Stimulated activated CD8-positive, alpha-beta memory T cell treated with anti-CD3 and anti-CD28 coated beads, Interleukin-2, amount 100 ng/mL, for 48 hours (primary cell): Measurements from ENCODE around the gene IL25.
"Not testable (repeated sequence)": the region's sequence is repeated elsewhere in the genome, so short reads cannot be mapped to it uniquely, and the experiment has no call there.

Source experiments
- DNase-seq, 2 donors: peaks; one replicate each; pipeline ENCODE4 v3.0.0-alpha.2; 2020; ENCODE audit warnings: low read depth in 2 of 2

IL25 gene

GRCh38 chr14:23388996-23389395 lies 16.4 kb downstream of the IL25 start:
- no peak for DNase-seq

GRCh38 chr14:23389396-23389795 lies 16.8 kb downstream of the IL25 start:
- DNase-seq, result no peak

- DNase-seq, result not testable (repeated sequence)
Observed at GRCh38 chr14:23389871-23390270, 17.3 kb downstream of the IL25 start.

GRCh38 chr14:23392613-23393012 lies 20.0 kb downstream of the IL25 start:
- DNase-seq, result no peak

GRCh38 chr14:23396126-23396525 lies 23.5 kb downstream of the IL25 start:
- no peak for DNase-seq

GRCh38 chr14:23396781-23397407 lies 24.3 kb downstream of the IL25 start:
- no peak for DNase-seq

- no peak for DNase-seq
Observed at GRCh38 chr14:23398348-23398747, 25.7 kb downstream of the IL25 start.

GRCh38 chr14:23399136-23399535 lies 26.5 kb downstream of the IL25 start:
- no peak for DNase-seq

- DNase-seq, result no peak
Observed at GRCh38 chr14:23399591-23399990, 27.0 kb downstream of the IL25 start.

GRCh38 chr14:23400496-23401149 lies 28.0 kb downstream of the IL25 start:
- DNase-seq, result not testable (repeated sequence)

GRCh38 chr14:23401291-23401690 lies 28.7 kb downstream of the IL25 start:
- no peak for DNase-seq

- DNase-seq, result no peak
Observed at GRCh38 chr14:23402296-23403138, 29.9 kb downstream of the IL25 start.

- DNase-seq, result no peak
Observed at GRCh38 chr14:23403139-23403438, 30.5 kb downstream of the IL25 start.

GRCh38 chr14:23403908-23404307 lies 31.3 kb downstream of the IL25 start:
- no peak for DNase-seq

GRCh38 chr14:23404331-23404900 lies 31.8 kb downstream of the IL25 start:
- DNase-seq, result no peak

GRCh38 chr14:23405096-23405495 lies 32.5 kb downstream of the IL25 start:
- DNase-seq, result no peak

- DNase-seq, result no peak
Observed at GRCh38 chr14:23405516-23406025, 33.0 kb downstream of the IL25 start.

- no peak for DNase-seq
Observed at GRCh38 chr14:23406244-23406643, 33.6 kb downstream of the IL25 start.

GRCh38 chr14:23406725-23407355 lies 34.2 kb downstream of the IL25 start:
- DNase-seq, result no peak

GRCh38 chr14:23407516-23408306 lies 35.1 kb downstream of the IL25 start, which contains the start of gene MYH6:
Gene MYH6, minus strand, starts transcription at chr14:23408273. Its CDS starts 1,050 bp downstream, at chr14:23407223.
- DNase-seq, result no peak

GRCh38 chr14:23408307-23408630 lies 35.7 kb downstream of the IL25 start:
- no peak for DNase-seq
